IPS-11a (cell line): Measurements from ENCODE around the gene RHOBTB3.
"Not testable (repeated sequence)": the region's sequence is repeated elsewhere in the genome, so short reads cannot be mapped to it uniquely, and the experiment has no call there.

Experiments used
- H3K4me3 ChIP-seq: one replicate; pipeline ENCODE4 v1.5.1; 2013; ENCODE audit warnings: low read depth, low read length, control low read depth

RHOBTB3 gene

GRCh38 chr5:95797301-95797700, 66.2 kb downstream of the RHOBTB3 start:
- no peak overlapping the region for H3K4me3 ChIP-seq

DNA sequence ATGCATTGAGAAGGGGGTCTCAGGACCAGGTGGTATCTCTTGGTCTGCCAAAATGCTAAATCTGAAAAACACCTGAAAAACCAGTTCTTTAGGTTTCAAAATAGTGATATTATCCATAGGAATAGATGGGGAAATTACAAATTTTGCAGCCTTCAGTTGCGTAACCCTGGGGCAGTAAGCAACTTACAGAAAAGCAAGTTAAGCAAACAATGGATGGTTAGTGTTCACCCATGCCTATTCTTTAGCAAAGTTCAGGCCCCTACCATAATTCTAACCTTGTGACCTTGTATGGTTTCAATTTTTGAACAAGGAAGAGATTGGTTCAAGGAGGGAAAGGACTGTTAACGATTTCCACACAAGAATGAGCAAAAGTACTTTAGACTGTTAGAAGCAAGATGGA, 66.9 kb downstream of the RHOBTB3 start:
- H3K4me3 ChIP-seq = no peak overlapping the region

DNA sequence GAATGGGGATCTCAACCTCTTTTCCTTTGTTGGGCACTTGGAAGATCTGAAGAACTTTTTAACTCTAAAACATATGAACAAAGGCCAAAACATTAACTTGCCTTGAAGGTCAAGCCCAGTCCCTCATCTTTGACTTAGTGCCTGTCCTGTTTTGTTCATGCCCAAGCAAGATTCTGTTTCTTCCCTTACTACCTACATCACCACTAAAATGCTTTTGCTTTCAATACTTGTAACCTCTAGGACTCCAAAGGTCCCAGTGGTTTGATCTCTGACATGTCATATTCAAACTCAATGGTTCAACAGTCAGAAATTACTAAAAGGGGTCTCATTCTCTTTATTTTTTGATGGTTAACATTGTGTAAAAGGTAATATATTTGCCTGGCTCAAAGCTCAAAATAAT, 67.4 kb downstream of the RHOBTB3 start:
- H3K4me3 ChIP-seq = no peak overlapping the region

GRCh38 chr5:95799191-95799835, 68.2 kb downstream of the RHOBTB3 start:
- no peak overlapping the region for H3K4me3 ChIP-seq

GRCh38 chr5:95800553-95800952, 69.4 kb downstream of the RHOBTB3 start:
- H3K4me3 ChIP-seq = no peak overlapping the region

DNA sequence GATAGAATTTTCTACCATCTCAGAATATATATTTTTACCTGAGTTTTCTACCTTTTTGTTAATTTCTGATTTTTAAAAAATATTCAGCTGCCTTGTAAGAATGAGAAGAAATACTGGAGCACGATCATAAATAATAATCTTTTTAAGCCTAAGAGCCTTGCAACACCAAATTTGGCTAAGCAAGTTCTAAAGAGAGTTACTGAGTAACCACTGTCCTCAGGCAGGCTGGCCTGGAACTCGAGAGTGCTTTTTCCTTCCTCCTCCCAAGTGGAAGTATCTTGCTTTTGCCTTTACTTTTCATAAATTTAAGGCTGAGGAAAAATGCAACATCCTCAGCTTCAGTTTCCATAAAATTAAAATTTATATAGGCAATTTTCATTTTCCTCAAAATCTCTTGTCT, 70.4 kb downstream of the RHOBTB3 start:
- H3K4me3 ChIP-seq = no peak overlapping the region

GRCh38 chr5:95801961-95802360, 70.8 kb downstream of the RHOBTB3 start:
- no peak overlapping the region for H3K4me3 ChIP-seq

GRCh38 chr5:95803271-95804148, 72.4 kb downstream of the RHOBTB3 start:
- H3K4me3 ChIP-seq = no peak overlapping the region

GRCh38 chr5:95804736-95805539, 73.8 kb downstream of the RHOBTB3 start:
- no peak overlapping the region for H3K4me3 ChIP-seq

GRCh38 chr5:95806687-95807086, 75.6 kb downstream of the RHOBTB3 start:
- no peak overlapping the region for H3K4me3 ChIP-seq

- no peak overlapping the region for H3K4me3 ChIP-seq
Observed at GRCh38 chr5:95808013-95808685, 77.0 kb downstream of the RHOBTB3 start.

- no peak overlapping the region for H3K4me3 ChIP-seq
Observed at GRCh38 chr5:95808686-95809413, 77.7 kb downstream of the RHOBTB3 start.

GRCh38 chr5:95809414-95809960, 78.4 kb downstream of the RHOBTB3 start:
- no peak overlapping the region for H3K4me3 ChIP-seq

GRCh38 chr5:95810305-95811125, 79.4 kb downstream of the RHOBTB3 start:
- no peak overlapping the region for H3K4me3 ChIP-seq

DNA sequence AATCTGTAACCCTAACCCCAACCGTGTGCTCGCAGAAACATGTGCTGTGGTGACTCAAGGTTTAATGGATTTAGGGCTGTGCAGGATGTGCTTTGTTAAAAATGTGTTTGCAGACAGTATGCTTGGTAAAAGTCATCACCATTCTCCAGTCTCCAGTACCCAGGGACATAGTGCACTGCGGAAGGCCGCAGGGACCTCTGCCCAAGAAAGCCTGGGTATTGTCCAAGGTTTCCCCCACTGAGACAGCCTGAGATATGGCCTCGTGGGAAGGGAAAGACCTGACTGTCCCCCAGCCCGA, 79.9 kb downstream of the RHOBTB3 start:
- H3K4me3 ChIP-seq = not testable (repeated sequence)

DNA sequence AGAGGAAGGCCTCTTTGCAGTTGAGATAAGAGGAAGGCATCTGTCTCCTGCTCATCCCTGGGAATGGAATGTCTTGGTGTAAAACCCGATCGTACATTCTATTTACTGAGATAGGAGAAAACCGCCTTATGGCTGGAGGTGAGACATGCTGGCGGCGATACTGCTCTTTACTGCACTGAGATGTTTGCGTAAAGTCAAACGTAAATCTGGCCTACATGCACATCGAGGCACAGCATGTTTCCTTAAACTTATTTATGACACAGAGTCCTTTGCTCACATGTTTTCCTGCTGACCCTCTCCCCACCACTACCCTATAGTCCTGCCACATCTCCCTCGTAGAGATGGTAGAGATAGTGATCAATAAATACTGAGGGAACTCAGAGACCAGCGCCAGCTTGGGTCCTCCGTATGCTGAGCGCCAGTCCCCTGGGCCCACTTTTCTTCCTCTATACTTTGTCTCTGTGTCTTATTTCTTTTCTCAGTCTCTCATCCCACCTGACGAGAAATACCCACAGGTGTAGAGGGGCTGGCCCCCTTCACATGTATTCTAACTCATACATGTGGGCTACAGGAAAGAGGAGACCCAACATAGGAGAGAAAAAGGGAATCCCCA, 80.4 kb downstream of the RHOBTB3 start:
- H3K4me3 ChIP-seq = not testable (repeated sequence)

- H3K4me3 ChIP-seq = no peak overlapping the region
Observed at GRCh38 chr5:95812074-95812471, 80.9 kb downstream of the RHOBTB3 start.

- not testable (repeated sequence) for H3K4me3 ChIP-seq
Observed at GRCh38 chr5:95813035-95813434, 81.9 kb downstream of the RHOBTB3 start.

DNA sequence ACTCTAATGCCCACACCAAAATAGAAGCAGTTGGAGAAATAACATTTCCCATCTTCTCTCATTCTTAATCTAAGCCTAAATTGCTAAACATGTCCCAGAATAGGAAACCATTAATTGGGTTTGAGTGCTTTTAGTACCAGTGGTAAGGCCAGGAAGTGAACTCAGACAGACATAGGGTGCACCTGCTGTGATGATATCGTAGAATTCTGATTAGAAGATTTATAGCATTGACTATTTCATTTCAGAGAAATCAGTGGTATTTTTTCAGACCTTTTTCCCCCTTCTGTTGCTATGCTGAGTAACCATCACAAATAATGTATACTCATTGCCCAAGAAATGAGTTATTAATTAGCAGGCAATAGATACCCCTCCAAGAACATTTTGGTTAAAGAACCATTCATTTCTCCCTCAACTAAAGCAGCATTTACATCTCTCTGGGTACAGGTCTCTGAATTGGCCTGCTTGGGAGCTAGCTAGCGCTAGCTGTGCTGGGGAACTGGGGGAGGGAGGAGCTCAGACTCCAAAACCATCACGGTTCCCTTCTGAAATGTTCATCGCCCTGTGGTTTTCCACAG, 84.1 kb downstream of the RHOBTB3 start:
- no peak overlapping the region for H3K4me3 ChIP-seq
